ENCODE data around the gene RGS3. TPM values are rescaled to one million over a fixed set of nuclear protein-coding genes. Genes with fewer than 3 reads are reported as not detected.

RGS3 gene
- total RNA-seq, 8 experiments from 2014 or later = 5.7 to 82.3 (median 50.6) TPM

GRCh38 chr9:113614843-113615648 is 151.5 kb downstream of the RGS3 start:
- peak; percentile 32 to 72 (median 48) for ATAC-seq (replicated peaks in 6 of 8)
- peaks cover 3 to 22% of the 10 kb centered on the region in 2 donors for H3K4me1 ChIP-seq (replicated peaks in 1 of 2)
- no peak overlapping the region for H3K4me3 ChIP-seq
- 8 to 87% (median 51%) methylated on average over 1 to 6 of the region's 14 CpGs; no CpG with 5 or more reads in 4 of the 10 experiments for WGBS, 10 experiments
- H3K27ac ChIP-seq = no peak overlapping the region
- in situ Hi-C loops (cut with MboI; ENCODE audit: low pct_unique_long_range_greater_than_20kb in 2 of 9, low sequenced_read_pairs in 9 of 9, unreplicated experiment in 9 of 9) = no loop called here

DNA sequence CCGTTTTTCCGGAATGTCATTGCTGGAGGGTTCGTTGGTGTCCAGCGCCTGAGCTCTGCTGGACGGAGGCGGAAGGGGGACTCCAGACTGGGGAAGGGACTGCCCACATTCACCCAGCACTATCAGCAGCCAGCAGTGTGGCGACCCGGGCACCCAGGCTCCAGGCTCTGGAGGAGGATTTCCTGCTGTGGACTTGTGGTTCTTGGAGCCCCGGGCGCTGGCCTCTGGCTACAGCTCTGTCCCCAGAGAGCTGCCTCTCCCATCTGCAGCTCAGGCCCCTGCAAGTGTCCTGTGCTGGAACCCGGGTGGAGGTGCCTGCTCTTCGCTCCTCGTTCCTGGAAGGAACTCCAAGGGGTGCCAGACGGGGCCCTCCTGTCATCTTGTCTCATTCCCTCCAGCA is 152.6 kb downstream of the RGS3 start:
- ATAC-seq (replicated peaks in 6 of 8) = no peak
- peaks cover 14 to 27% of the 10 kb centered on the region in 2 donors for H3K4me1 ChIP-seq (replicated peaks in 1 of 2)
- in situ Hi-C loops (cut with MboI; ENCODE audit: low pct_unique_long_range_greater_than_20kb in 2 of 9, low sequenced_read_pairs in 9 of 9, unreplicated experiment in 9 of 9) = no loop called here
- H3K27ac ChIP-seq = no peak overlapping the region
- 0 to 95% (median 52%) methylated on average over 1 to 5 of the region's 14 CpGs; no CpG with 5 or more reads in 6 of the 10 experiments for WGBS, 10 experiments
- no peak overlapping the region for H3K4me3 ChIP-seq

DNA sequence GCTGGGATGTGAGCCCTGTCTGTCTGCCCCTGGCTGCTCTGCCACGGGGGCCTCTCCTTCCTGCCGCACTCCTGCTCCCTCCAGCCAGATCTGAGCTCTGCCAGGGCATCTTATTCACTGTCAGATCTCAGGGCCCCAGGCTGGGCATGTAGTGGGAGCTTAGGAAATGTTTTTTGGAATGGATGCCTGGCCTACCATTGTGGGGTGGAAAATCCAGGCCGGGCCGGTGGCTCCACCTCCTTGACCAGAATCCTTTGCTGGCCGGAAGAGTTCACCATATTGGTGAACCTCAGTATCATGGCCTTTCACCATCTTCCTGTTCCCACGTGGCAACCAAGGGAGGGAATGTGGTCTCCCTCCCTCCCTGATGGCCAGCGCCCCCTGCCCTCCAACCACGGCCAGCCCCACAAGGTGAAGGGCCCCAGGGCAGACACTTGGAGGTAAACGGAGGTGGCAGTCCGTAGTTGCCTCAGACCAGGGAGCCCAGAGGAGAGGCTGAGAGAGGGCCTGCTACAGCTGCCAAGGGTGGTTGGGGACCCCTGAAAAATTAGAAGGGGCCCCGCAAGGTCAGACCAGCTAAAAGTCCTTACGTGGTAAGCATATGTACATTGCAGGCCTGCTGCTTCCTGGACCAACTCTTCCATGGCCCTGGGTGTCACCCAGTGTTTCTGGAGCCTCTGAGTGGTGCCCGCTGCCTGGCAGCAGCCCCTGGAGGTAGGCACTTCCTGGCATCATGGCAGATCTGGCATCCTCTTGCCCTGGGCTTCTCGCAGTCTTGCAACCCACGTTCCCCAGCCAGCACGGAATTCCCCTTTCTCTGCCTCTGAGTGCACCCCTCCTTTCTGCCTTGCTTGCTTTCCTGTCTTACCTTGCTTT is 153.3 kb downstream of the RGS3 start:
- WGBS, 10 experiments = 32 to 100% (median 100%) methylated on average over 1 to 6 of the region's 16 CpGs
- in situ Hi-C loops (cut with MboI; ENCODE audit: low pct_unique_long_range_greater_than_20kb in 2 of 9, low sequenced_read_pairs in 9 of 9, unreplicated experiment in 9 of 9) = no loop called here
- peaks cover 21 to 35% of the 10 kb centered on the region in 2 donors for H3K4me1 ChIP-seq (replicated peaks in 1 of 2)
- no peak overlapping the region for H3K27ac ChIP-seq
- no peak for ATAC-seq (replicated peaks in 6 of 8)
- H3K4me3 ChIP-seq = no peak overlapping the region

GRCh38 chr9:113617550-113617949 is 154.0 kb downstream of the RGS3 start:
- ATAC-seq (replicated peaks in 6 of 8) = peak in 2 of 8 experiments; percentile 11 to 58
- Histone ChIP-seq H3K27ac (no peak overlapping the region), H3K4me1 (replicated peaks in 1 of 2) (peaks cover 27 to 42% of the 10 kb centered on the region in 2 donors), H3K4me3 (no peak overlapping the region)
- in situ Hi-C loops (cut with MboI; ENCODE audit: low pct_unique_long_range_greater_than_20kb in 2 of 9, low sequenced_read_pairs in 9 of 9, unreplicated experiment in 9 of 9) = no loop called here
- WGBS, 10 experiments = 28 to 100% (median 61%) methylated on average over 1 to 6 of the region's 6 CpGs; no CpG with 5 or more reads in 3 of the 10 experiments

- 43 to 100% (median 69%) methylated on average over 1 to 6 of the region's 7 CpGs; no CpG with 5 or more reads in 3 of the 10 experiments for WGBS, 10 experiments
- H3K4me1 ChIP-seq (replicated peaks in 1 of 2) = peaks cover 38 to 54% of the 10 kb centered on the region in 2 donors
- no peak for ATAC-seq (replicated peaks in 6 of 8)
- no peak overlapping the region for H3K4me3 ChIP-seq
- H3K27ac ChIP-seq = no peak overlapping the region
- in situ Hi-C loops (cut with MboI; ENCODE audit: low pct_unique_long_range_greater_than_20kb in 2 of 9, low sequenced_read_pairs in 9 of 9, unreplicated experiment in 9 of 9) = no loop called here
Measured at GRCh38 chr9:113618836-113619490, 155.4 kb downstream of the RGS3 start.

DNA sequence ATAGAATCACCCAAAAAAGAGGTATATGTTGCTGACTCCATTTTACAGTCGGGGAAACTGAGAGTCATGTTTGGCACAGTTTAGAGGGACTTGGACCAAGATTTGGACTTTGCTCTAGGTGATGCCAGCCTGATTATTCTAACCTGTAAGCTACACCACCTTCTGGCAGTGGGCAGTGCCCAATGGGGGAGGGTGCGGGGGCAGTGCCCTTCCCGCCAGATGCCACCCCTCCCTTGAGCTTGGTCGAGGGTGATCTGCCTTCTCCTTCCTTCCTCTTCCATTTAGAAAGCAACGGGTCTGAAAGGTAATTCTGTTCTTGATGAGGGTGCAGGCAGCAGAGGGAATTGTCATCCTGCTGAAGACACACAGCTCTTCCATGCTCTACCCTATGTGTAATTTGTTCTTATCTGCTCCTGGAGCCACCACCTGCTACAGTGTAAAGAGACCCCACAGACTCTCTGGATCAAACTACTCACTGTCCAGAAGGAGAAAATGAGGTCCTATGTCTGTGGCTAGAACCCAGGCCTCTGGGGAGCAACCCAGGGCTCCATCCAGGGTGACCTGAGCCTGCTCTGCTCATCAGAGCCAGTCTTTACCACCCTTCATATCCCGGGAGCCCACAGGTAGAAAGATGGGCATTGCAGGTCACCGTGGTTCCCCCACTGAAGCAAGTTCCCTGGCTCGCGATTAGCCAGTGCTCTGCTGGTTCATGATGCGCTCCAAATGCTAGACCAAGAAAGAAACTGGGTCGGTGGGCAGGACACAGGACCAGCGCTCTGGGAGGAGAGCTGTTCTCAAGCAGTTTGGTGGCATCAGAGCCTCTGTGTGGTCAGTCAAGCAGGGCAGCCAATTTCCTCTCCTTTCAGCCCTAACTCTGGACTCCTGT is 156.2 kb downstream of the RGS3 start:
- in situ Hi-C loops (cut with MboI; ENCODE audit: low pct_unique_long_range_greater_than_20kb in 2 of 9, low sequenced_read_pairs in 9 of 9, unreplicated experiment in 9 of 9) = no loop called here
- WGBS, 10 experiments = 40 to 100% (median 76%) methylated on average over 1 to 5 of the region's 12 CpGs; no CpG with 5 or more reads in 4 of the 10 experiments
- ATAC-seq (replicated peaks in 6 of 8) = no peak
- peaks cover 40 to 52% of the 10 kb centered on the region in 2 donors for H3K4me1 ChIP-seq (replicated peaks in 1 of 2)
- H3K27ac ChIP-seq = peak overlapping the region in 1 of 2 donors; percentile 19
- H3K4me3 ChIP-seq = no peak overlapping the region

DNA sequence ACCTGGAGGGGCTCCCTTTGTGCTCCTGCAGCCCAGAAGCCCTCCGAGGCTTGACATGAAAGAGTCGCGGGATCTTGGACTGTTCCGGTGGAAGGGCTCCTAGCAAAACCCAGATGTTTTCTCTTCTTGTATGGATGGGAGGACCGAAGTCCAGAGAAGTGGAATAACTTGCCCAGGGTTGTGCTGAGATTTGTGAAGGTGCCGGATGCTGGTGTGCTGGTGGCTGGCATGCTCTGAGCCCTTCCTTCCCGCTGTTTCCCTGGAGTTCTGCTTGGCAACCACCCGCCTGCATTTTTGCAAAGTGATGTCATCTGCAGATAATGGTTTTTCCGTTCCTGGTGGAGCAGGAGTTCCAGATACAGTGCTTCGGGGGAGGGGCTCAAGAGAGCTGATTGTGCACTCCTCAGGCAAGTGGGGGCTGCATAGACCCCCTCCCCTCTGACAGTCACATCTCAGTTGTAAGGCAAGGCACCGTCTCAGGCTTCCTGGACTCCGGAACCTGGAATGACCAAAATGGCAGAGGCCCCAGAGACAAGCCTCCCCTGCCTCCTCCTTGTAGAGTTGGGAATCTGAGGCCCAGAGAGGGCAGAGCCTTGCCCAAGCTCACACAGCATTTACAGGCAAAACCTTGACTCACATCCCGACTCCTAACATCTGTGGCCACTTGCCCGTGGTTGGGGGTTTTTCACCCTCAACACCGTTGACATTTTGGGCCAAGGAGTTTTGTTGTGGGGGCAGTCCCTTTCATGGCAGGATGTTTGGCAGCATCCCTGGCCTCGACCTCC is 157.0 kb downstream of the RGS3 start:
- 0 to 92% (median 63%) methylated on average over 1 to 7 of the region's 16 CpGs; no CpG with 5 or more reads in 2 of the 10 experiments for WGBS, 10 experiments
- in situ Hi-C loops (cut with MboI; ENCODE audit: low pct_unique_long_range_greater_than_20kb in 2 of 9, low sequenced_read_pairs in 9 of 9, unreplicated experiment in 9 of 9) = no loop called here
- H3K27ac ChIP-seq = peak overlapping the region in 1 of 2 donors; percentile 56

GRCh38 chr9:113621309-113621791 is 157.8 kb downstream of the RGS3 start:
- peak overlapping the region in 1 of 2 donors; percentile 56 for H3K27ac ChIP-seq
- 5 to 100% (median 71%) methylated on average over 1 to 12 of the region's 14 CpGs; no CpG with 5 or more reads in 1 of the 10 experiments for whole genome bisulfite sequencing, 10 experiments
- in situ Hi-C loops (cut with MboI; ENCODE audit: low pct_unique_long_range_greater_than_20kb in 2 of 9, low sequenced_read_pairs in 9 of 9, unreplicated experiment in 9 of 9) = no loop called here
- H3K4me3 ChIP-seq = no peak overlapping the region
- ATAC-seq (replicated peaks in 6 of 8) = no peak
- peaks cover 44 to 52% of the 10 kb centered on the region in 2 donors for H3K4me1 ChIP-seq (replicated peaks in 1 of 2)

More for the DNA sequence above, 157.0 kb downstream of the RGS3 start:
- H3K4me1 ChIP-seq (replicated peaks in 1 of 2) = peaks cover 44 to 52% of the 10 kb centered on the region in 2 donors
- ATAC-seq (replicated peaks in 6 of 8) = peak; percentile 4 to 61 (median 26)
- H3K4me3 ChIP-seq = no peak overlapping the region

DNA sequence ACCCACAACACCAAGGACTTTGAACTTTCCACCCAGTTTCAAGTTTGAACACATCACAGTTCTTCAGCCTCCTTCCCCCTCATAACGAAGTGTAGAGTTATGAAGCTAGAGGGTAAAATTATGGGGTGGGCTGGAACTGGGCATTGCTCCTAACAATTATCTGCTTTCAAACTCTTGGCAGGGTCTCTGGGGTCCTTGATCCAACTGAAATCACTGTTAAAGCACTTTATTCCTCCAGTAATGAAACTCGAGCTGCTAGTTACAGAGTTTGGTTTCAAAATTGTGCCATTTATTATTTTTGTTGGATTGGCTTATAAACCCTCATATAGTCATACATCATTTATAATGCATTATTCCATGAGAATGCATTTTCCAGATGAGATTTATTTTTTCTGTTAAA is 158.5 kb downstream of the RGS3 start:
- in situ Hi-C loops (cut with MboI; ENCODE audit: low pct_unique_long_range_greater_than_20kb in 2 of 9, low sequenced_read_pairs in 9 of 9, unreplicated experiment in 9 of 9) = no loop called here
- 0 to 100% (median 76%) methylated on average over 1 to 2 of the region's 2 CpGs for WGBS, 10 experiments
- H3K27ac ChIP-seq = no peak overlapping the region
- H3K4me3 ChIP-seq = no peak overlapping the region
- H3K4me1 ChIP-seq (replicated peaks in 1 of 2) = peaks cover 44 to 52% of the 10 kb centered on the region in 2 donors
- ATAC-seq (replicated peaks in 6 of 8) = no peak

GRCh38 chr9:113622600-113623400 is 159.3 kb downstream of the RGS3 start:
- ATAC-seq (replicated peaks in 6 of 8) = peak; percentile 90 to 97 (median 94)
- Histone ChIP-seq H3K4me1 (replicated peaks in 1 of 2) (peaks cover 44 to 54% of the 10 kb centered on the region in 2 donors), H3K4me3 (no peak overlapping the region), H3K27ac (peak overlapping the region; percentile 62 to 85)
- 13 to 67% (median 25%) methylated on average over 1 to 8 of the region's 8 CpGs; no CpG with 5 or more reads in 1 of the 10 experiments for WGBS, 10 experiments
- in situ Hi-C loops (cut with MboI; ENCODE audit: low pct_unique_long_range_greater_than_20kb in 2 of 9, low sequenced_read_pairs in 9 of 9, unreplicated experiment in 9 of 9) = no loop called here
